ENCODE measurements around the gene NEUROG1. TPM values are rescaled to one million over a fixed set of nuclear protein-coding genes. Genes with fewer than 3 reads are reported as not detected.

Gene NEUROG1
- total and polyA plus RNA-seq, 10 of the 15 experiments (the other 5 are each of a cell fraction or from before 2014, with no cell fraction given), result not detected

DNA sequence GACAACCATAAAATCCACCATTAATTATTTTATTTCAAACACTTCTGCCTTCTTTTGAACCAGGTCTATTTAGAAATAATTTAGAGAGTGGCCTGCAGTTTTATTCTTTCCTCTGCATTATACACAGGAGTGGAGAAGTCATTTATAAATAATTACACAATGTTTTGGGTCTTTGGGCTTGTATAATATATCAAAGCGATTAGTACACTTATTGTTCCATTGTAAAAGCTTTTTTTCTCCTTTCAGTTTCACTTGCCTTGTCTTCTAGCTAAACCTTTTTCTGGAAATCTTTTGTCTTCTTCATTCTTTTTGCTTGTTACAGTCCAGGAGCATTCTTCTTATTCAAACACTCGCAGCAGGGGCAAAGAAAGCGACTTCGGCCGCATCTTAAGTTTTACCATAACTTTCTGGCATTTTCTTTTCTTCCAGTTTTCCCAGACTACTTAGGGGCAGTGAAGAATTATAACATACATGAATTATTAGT, 7.3 kb upstream of the NEUROG1 start (continued):
- TF ChIP-seq PAX8 (IDR thresholded peaks at IDR 0.05), result no peak
- TF ChIP-seq PML (IDR thresholded peaks at IDR 0.05; ENCODE audit: low read length), result no peak
- no peak for TF ChIP-seq CBFB (IDR thresholded peaks at IDR 0.05; ENCODE audit: low read depth)
- TF ChIP-seq FOXM1 (IDR thresholded peaks at IDR 0.05; ENCODE audit: low read depth, low read length), result no peak
- TF ChIP-seq HDAC2 (IDR thresholded peaks at IDR 0.05), result no peak
- TF ChIP-seq SMAD1 (IDR thresholded peaks at IDR 0.05; ENCODE audit: low read depth, partially characterized antibody), result no peak

DNA sequence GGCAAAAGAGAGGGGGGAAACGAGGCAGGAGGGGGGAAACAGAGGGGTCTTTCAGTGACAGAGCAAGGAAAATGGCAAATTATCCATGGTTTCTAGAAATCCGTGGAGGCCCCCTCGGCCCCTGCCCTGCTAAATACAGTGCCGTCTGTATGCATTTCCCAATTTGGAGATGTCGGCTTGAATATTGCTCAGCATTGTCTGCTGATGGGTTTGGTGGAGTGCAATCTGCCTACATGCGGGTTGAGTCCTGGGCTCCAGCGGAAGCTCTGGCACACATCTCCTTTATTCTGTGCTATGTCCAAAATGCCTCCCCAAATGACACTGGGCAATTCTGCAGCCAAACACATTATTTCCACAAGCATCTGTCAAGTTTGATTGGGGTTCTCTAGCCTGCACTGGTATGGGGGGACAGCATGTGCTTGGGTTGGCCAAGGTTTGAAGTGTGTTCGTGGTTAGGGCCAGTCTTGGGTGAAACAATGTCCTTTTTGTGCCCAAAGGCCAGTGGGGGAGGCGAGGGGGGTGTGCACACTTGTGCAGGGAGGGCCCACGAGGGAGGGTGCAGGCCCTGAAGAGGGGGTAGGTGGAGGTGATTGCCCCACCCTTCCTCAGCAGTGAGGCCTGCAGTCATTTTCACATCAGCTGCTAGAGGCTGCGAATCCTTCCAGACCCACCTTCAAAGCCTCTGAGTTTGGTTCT, 6.2 kb upstream of the NEUROG1 start:
- H4K20me1 ChIP-seq (ENCODE audit: control insufficient read depth, insufficient read depth), result no peaks in the 10 kb centered on the region
- no peaks in the 10 kb centered on the region for H3K79me2 ChIP-seq (ENCODE audit: control insufficient read depth, insufficient read depth, low read length)
- no peak overlapping the region for H3K27ac ChIP-seq (ENCODE audit: control insufficient read depth, insufficient read depth)
- peaks cover 8 to 18% of the 10 kb centered on the region in 2 experiments for H3K27me3 ChIP-seq (replicated peaks in 1 of 2; ENCODE audit: control insufficient read depth in 2 of 2, insufficient read depth in 2 of 2, low read length in 1 of 2)
- H3K4me3 ChIP-seq, result no peak overlapping the region
- WGBS (ENCODE audit: insufficient coverage, insufficient replicate concordance, low lambda C conversion rate, missing lambda C conversion rate), result 34% methylated on average over 11 of the region's 11 CpGs
- intact Hi-C loops (cut with micrococcal nuclease; ENCODE audit: unreplicated experiment) (no loop called here), in situ Hi-C loops (cut with MboI) (no loop called here)
- H3K9ac ChIP-seq (ENCODE audit: control insufficient read depth, insufficient read depth, low read length), result no peak overlapping the region
- H3K4me2 ChIP-seq (ENCODE audit: control insufficient read depth, insufficient read depth), result no peak overlapping the region
- H3K4me1 ChIP-seq (ENCODE audit: control insufficient read depth, insufficient read depth, low read length), result peaks cover 8% of the 10 kb centered on the region
- no peak overlapping the region for H2AFZ ChIP-seq (ENCODE audit: control insufficient read depth, low read depth, low read length)
- TF ChIP-seq SPI1 (IDR thresholded peaks at IDR 0.05; ENCODE audit: borderline replicate concordance, insufficient read depth, low read depth, low read length) (no peak), PML (IDR thresholded peaks at IDR 0.05; ENCODE audit: low read length) (no peak), REST (IDR thresholded peaks at IDR 0.05; ENCODE audit: low read depth, low read length) (no peak), SREBF2 (IDR thresholded peaks at IDR 0.05; ENCODE audit: low read length) (no peak), RBBP5 (conservative IDR thresholded peaks at IDR 0.05) (no peak)
- FAIRE-seq (no peak), ATAC-seq (no peak), DNase-seq (ENCODE audit: low read depth, low spot score) (no peak)
- SMC1A ChIA-PET (ENCODE audit: uncharacterized antibody, unreplicated experiment), result no interaction called here
- H3K9me3 ChIP-seq (replicated peaks; ENCODE audit: control insufficient read depth, insufficient read depth, low read length), result no peaks in the 10 kb centered on the region; the same call in 2 of the 3 replicates
- POLR2A ChIA-PET, result no interaction called here
- RAD21 ChIA-PET (ENCODE audit: unreplicated experiment), result no interaction called here
- no peaks in the 10 kb centered on the region for H3K36me3 ChIP-seq (ENCODE audit: control insufficient read depth in 2 of 2, insufficient read depth in 2 of 2, low read length in 1 of 2)
- CTCF ChIA-PET, result interaction anchor here (1.3 kb wide), 1 partner anchor 10 kb away, joined by 7 read pairs; no protein-coding TSS in a partner anchor
- no TSS peak for BruUV-seq (replicated peaks)

All from GM12878 (cell line).